ENCODE data around the gene OR10C1. TPM values are rescaled to one million over a fixed set of nuclear protein-coding genes. Genes with fewer than 3 reads are reported as not detected.

OR10C1 gene
- total RNA-seq, 4 donors from 2014 or later, result not detected

GRCh38 chr6:29419516-29419915, 19.6 kb upstream of the OR10C1 start:
- no peak overlapping the region for H3K4me3 ChIP-seq
- H3K4me1 ChIP-seq, result no peaks in the 10 kb centered on the region
- peaks cover 0 to 6% of the 10 kb centered on the region in 2 donors for H3K9me3 ChIP-seq
- no peaks in the 10 kb centered on the region for H3K27me3 ChIP-seq
- intact Hi-C loops (cut with DNase I; ENCODE audit: low total_unique reads), result no loop called here
- in situ Hi-C loops (cut with MboI; ENCODE audit: low pct_ligation_motif_present in 1 of 4, low pct_unique_long_range_greater_than_20kb in 1 of 4, low sequenced_read_pairs in 3 of 4), result no loop called here
- 71 to 84% methylated on average over 3 of the region's 3 CpGs for WGBS, 2 donors (ENCODE audit: low coverage in 1 of 2)
- no peak overlapping the region for H3K27ac ChIP-seq
- no peaks in the 10 kb centered on the region for H3K36me3 ChIP-seq
- no peak for TF ChIP-seq POLR2AphosphoS5 (IDR thresholded peaks at IDR 0.05)
- TF ChIP-seq, protein P1, sequence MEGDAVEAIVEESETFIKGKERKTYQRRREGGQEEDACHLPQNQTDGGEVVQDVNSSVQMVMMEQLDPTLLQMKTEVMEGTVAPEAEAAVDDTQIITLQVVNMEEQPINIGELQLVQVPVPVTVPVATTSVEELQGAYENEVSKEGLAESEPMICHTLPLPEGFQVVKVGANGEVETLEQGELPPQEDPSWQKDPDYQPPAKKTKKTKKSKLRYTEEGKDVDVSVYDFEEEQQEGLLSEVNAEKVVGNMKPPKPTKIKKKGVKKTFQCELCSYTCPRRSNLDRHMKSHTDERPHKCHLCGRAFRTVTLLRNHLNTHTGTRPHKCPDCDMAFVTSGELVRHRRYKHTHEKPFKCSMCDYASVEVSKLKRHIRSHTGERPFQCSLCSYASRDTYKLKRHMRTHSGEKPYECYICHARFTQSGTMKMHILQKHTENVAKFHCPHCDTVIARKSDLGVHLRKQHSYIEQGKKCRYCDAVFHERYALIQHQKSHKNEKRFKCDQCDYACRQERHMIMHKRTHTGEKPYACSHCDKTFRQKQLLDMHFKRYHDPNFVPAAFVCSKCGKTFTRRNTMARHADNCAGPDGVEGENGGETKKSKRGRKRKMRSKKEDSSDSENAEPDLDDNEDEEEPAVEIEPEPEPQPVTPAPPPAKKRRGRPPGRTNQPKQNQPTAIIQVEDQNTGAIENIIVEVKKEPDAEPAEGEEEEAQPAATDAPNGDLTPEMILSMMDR (IDR thresholded peaks at IDR 0.05), result no peak
- no peak for TF ChIP-seq POLR2A (IDR thresholded peaks at IDR 0.05)
- no peak for TF ChIP-seq EP300 (IDR thresholded peaks at IDR 0.05; ENCODE audit: low read depth)
- DNase-seq, result no peak

DNA sequence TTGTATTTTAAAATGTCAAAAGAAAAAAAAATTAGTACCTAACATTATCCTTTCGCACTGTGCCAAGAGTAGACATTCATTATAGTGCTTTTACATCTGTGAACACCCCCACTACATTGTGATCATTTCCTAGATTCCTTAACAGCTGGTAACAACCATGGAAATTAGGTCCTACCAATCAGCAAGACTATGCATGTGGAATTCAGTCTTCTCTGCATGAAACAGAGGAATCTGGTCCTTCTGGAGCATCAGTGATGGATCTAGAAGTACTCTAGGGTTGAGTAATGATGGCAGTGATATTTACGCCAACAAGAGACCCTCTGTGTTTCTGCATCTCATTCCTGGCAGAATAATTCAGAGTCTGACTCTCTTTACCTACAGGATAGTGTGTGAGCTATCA, 14.9 kb upstream of the OR10C1 start:
- H3K27me3 ChIP-seq, result no peaks in the 10 kb centered on the region
- intact Hi-C loops (cut with DNase I; ENCODE audit: low total_unique reads) (no loop called here), in situ Hi-C loops (cut with MboI; ENCODE audit: low pct_ligation_motif_present in 1 of 4, low pct_unique_long_range_greater_than_20kb in 1 of 4, low sequenced_read_pairs in 3 of 4) (no loop called here)
- H3K9me3 ChIP-seq, result peaks cover 0 to 6% of the 10 kb centered on the region in 2 donors
- H3K4me1 ChIP-seq, result no peaks in the 10 kb centered on the region
- H3K4me3 ChIP-seq, result no peak overlapping the region
- WGBS, 2 donors (ENCODE audit: low coverage in 1 of 2), result 91% methylated on average over 2 of the region's 2 CpGs
- no peak for DNase-seq
- H3K27ac ChIP-seq, result no peak overlapping the region
- no peaks in the 10 kb centered on the region for H3K36me3 ChIP-seq
- TF ChIP-seq, protein P1 (IDR thresholded peaks at IDR 0.05), result no peak
- TF ChIP-seq POLR2AphosphoS5 (IDR thresholded peaks at IDR 0.05) (no peak), EP300 (IDR thresholded peaks at IDR 0.05; ENCODE audit: low read depth) (no peak), POLR2A (IDR thresholded peaks at IDR 0.05) (no peak)

DNA sequence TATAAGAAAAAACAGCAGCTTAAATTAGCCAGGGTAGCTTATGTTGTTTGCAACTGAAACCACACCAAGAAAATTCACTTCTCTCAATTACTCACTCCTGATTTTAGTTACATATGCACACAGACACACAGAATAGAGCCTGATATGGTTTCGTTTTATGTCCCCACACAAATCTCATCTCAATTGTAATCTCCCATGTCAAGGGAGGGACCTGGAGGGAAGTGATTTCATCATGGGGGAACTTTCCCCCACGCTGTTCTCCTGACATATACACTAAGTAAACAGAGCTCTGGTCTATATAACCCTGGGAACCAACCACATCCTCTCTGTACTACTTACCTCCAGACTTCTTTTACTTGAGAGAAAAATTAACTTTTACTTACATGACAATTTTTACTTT, 14.5 kb upstream of the OR10C1 start:
- Histone ChIP-seq H3K4me1 (no peaks in the 10 kb centered on the region), H3K9me3 (peaks cover 0 to 6% of the 10 kb centered on the region in 2 donors), H3K27me3 (no peaks in the 10 kb centered on the region), H3K4me3 (no peak overlapping the region), H3K36me3 (no peaks in the 10 kb centered on the region), H3K27ac (no peak overlapping the region)
- intact Hi-C loops (cut with DNase I; ENCODE audit: low total_unique reads), result no loop called here
- 26 to 36% methylated on average over 2 of the region's 2 CpGs for WGBS, 2 donors (ENCODE audit: low coverage in 1 of 2)
- in situ Hi-C loops (cut with MboI; ENCODE audit: low pct_ligation_motif_present in 1 of 4, low pct_unique_long_range_greater_than_20kb in 1 of 4, low sequenced_read_pairs in 3 of 4), result no loop called here
- TF ChIP-seq POLR2AphosphoS5 (IDR thresholded peaks at IDR 0.05), result no peak
- TF ChIP-seq, protein P1 (IDR thresholded peaks at IDR 0.05), result no peak
- TF ChIP-seq EP300 (IDR thresholded peaks at IDR 0.05; ENCODE audit: low read depth), result no peak
- no peak for TF ChIP-seq POLR2A (IDR thresholded peaks at IDR 0.05)
- DNase-seq, result no peak

DNA sequence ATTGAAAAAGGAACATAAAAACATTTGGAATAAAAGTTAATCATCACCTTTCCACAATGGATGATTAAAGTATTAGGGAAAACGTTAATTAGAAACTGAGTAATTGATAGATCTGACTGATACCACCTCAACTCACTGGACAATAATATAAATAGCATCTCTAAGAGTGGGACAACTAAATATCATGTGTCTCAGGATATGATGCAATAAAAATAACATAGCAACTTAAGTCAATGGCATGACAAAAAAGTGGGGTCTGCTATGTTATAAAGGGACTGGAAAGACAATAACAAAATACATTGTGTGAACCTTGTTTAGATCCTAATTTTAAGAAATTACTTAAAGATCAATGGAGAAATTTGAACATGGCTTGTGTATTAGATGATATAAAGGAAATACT, 14.0 kb upstream of the OR10C1 start:
- intact Hi-C loops (cut with DNase I; ENCODE audit: low total_unique reads), result no loop called here
- WGBS, 2 donors (ENCODE audit: low coverage in 1 of 2), result 38 to 55% methylated on average over 1 of the region's 1 CpG
- Histone ChIP-seq H3K27me3 (no peaks in the 10 kb centered on the region), H3K4me1 (no peaks in the 10 kb centered on the region), H3K36me3 (no peaks in the 10 kb centered on the region), H3K4me3 (no peak overlapping the region), H3K27ac (no peak overlapping the region), H3K9me3 (peaks cover 0 to 6% of the 10 kb centered on the region in 2 donors)
- in situ Hi-C loops (cut with MboI; ENCODE audit: low pct_ligation_motif_present in 1 of 4, low pct_unique_long_range_greater_than_20kb in 1 of 4, low sequenced_read_pairs in 3 of 4), result no loop called here
- TF ChIP-seq POLR2A (IDR thresholded peaks at IDR 0.05) (no peak), EP300 (IDR thresholded peaks at IDR 0.05; ENCODE audit: low read depth) (no peak), POLR2AphosphoS5 (IDR thresholded peaks at IDR 0.05) (no peak)
- TF ChIP-seq, protein P1 (IDR thresholded peaks at IDR 0.05), result no peak
- DNase-seq, result no peak

Measured in transverse colon (tissue), 4 donors.